Measurements from ENCODE around the gene POF1B.

GRCh38 chrX:85359051-85359450, 20.4 kb downstream of the POF1B start:
- TF ChIP-seq CTCF (conservative IDR thresholded peaks at IDR 0.05; ENCODE audit: low read length) = no peak
- TF ChIP-seq EZH2phosphoT487 (IDR thresholded peaks at IDR 0.05; ENCODE audit: borderline replicate concordance) = no peak

All from Loucy (cell line).